Endothelial cell (in vitro differentiated cells): ENCODE measurements around the gene SH2D5. TPM values are rescaled to one million over a fixed set of nuclear protein-coding genes. Genes with fewer than 3 reads are reported as not detected.

Experiments used
- DNase-seq: peaks from one replicate; pipeline ENCODE4 v3.0.0; 2021; ENCODE audit warnings: low spot score
- H3K27ac Mint-ChIP-seq: one replicate; pipeline ENCODE4 v1.8.0; 2021; ENCODE audit warnings: mixed read lengths, inconsistent platforms; ENCODE audit not compliant: unreplicated experiment
- H3K27me3 Mint-ChIP-seq: one replicate; pipeline ENCODE4 v1.8.0; 2021; ENCODE audit warnings: mild to moderate bottlenecking, moderate library complexity, mixed read lengths, inconsistent platforms; ENCODE audit not compliant: unreplicated experiment
- H3K36me3 Mint-ChIP-seq: one replicate; pipeline ENCODE4 v1.8.0; 2021; ENCODE audit warnings: mild to moderate bottlenecking, low read depth, mixed read lengths, inconsistent platforms; ENCODE audit not compliant: unreplicated experiment
- H3K4me1 Mint-ChIP-seq: one replicate; pipeline ENCODE4 v1.8.0; 2021; ENCODE audit warnings: mild to moderate bottlenecking, mixed read lengths, inconsistent platforms; ENCODE audit not compliant: unreplicated experiment
- H3K4me3 Mint-ChIP-seq: one replicate; pipeline ENCODE4 v1.8.0; 2021; ENCODE audit warnings: mild to moderate bottlenecking, mixed read lengths, inconsistent platforms; ENCODE audit not compliant: unreplicated experiment
- H3K9me3 Mint-ChIP-seq: one replicate; pipeline ENCODE4 v1.8.0; 2021; ENCODE audit warnings: mixed read lengths, inconsistent platforms; ENCODE audit not compliant: unreplicated experiment
- total RNA-seq: library from RNA; stranded (reverse); fragmentation: NEBNext Ultra II Directional; extraction: Animal tissue kit (Norgen Biotek cat#: 25700); gene quantifications from one replicate; pipeline ENCODE4 v1.2.1, GENCODE V29; 2021; ENCODE audit not compliant: unreplicated experiment
- TF ChIP-seq, protein P1 (sequence below): fragments of 200-600 bp; sonication (generic); IDR thresholded peaks from one replicate; pipeline ENCODE4 v1.5.0; 2021; ENCODE audit warnings: antibody characterized with exemption; ENCODE audit not compliant: unreplicated experiment

The SH2D5 gene
- total RNA-seq, 1 donor from 2014 or later = 0.26 TPM

- H3K36me3 Mint-ChIP-seq = peaks cover 43% of the 10 kb centered on the region
- no peak overlapping the region for H3K27ac Mint-ChIP-seq
These were observed 30.9 kb upstream of the SH2D5 start for GRCh38 chr1:20763417-20763816.

DNA sequence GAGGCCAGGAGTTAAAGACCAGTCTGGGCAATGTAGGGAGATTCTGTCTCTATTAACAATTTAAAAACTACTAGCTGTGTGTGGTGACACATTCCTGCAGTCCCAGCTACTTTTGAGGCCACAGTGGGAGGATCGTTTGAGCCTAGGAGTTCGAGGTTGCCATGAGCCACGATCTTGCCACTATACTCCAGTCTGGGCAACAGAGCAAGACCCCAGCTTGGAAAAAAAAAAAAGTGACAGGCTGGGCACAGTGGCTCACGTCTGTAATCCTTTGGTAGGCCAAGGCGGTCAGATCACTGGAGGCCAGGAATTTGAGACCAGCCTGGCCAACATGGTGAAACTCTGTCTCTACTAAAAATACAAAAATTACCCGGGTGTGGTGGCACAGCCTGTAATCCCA, 27.8 kb upstream of the SH2D5 start:
- Mint-ChIP-seq H3K4me1 (no peaks in the 10 kb centered on the region), H3K9me3 (no peaks in the 10 kb centered on the region), H3K27me3 (no peaks in the 10 kb centered on the region), H3K36me3 (peaks cover 32% of the 10 kb centered on the region), H3K4me3 (no peak overlapping the region), H3K27ac (no peak overlapping the region)
- DNase-seq = no peak
- TF ChIP-seq, protein P1, sequence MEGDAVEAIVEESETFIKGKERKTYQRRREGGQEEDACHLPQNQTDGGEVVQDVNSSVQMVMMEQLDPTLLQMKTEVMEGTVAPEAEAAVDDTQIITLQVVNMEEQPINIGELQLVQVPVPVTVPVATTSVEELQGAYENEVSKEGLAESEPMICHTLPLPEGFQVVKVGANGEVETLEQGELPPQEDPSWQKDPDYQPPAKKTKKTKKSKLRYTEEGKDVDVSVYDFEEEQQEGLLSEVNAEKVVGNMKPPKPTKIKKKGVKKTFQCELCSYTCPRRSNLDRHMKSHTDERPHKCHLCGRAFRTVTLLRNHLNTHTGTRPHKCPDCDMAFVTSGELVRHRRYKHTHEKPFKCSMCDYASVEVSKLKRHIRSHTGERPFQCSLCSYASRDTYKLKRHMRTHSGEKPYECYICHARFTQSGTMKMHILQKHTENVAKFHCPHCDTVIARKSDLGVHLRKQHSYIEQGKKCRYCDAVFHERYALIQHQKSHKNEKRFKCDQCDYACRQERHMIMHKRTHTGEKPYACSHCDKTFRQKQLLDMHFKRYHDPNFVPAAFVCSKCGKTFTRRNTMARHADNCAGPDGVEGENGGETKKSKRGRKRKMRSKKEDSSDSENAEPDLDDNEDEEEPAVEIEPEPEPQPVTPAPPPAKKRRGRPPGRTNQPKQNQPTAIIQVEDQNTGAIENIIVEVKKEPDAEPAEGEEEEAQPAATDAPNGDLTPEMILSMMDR = no peak

More at GRCh38 chr1:20763417-20763816, 30.9 kb upstream of the SH2D5 start:
- H3K4me1 Mint-ChIP-seq = no peaks in the 10 kb centered on the region
- H3K9me3 Mint-ChIP-seq = no peaks in the 10 kb centered on the region
- DNase-seq = no peak
- TF ChIP-seq, protein P1 = no peak
- no peak overlapping the region for H3K4me3 Mint-ChIP-seq
- no peaks in the 10 kb centered on the region for H3K27me3 Mint-ChIP-seq

GRCh38 chr1:20753589-20753988, 21.1 kb upstream of the SH2D5 start:
- Mint-ChIP-seq H3K27ac (no peak overlapping the region), H3K9me3 (no peaks in the 10 kb centered on the region), H3K4me3 (no peak overlapping the region), H3K36me3 (peaks cover 11% of the 10 kb centered on the region), H3K27me3 (no peaks in the 10 kb centered on the region), H3K4me1 (no peaks in the 10 kb centered on the region)
- no peak for DNase-seq
- TF ChIP-seq, protein P1 = no peak

DNA sequence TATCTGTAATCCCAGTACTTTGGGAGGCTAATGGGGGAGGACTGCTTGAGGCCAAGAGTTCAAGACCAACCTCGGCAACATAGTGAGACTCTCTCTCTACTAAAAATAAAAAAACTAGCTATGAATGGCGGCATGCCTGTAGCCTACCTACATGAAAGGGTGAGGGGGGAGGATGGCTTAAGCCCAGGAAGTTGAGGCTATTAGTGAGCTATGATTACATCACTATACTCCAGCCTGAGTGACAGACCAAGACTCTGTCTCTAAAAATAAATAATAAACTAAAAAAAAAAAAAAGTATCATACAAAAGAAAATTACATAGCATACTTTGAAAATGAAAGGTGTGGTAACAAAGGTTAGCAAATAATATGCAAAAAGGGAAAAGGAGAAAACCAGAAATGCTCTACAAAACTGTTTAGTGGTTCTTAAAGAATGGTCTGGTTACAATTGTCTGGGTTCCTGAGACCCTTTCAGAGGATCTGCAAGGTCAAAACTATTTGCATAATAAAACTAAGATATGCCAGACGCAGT, 19.0 kb upstream of the SH2D5 start:
- H3K36me3 Mint-ChIP-seq = peaks cover 21% of the 10 kb centered on the region
- no peaks in the 10 kb centered on the region for H3K9me3 Mint-ChIP-seq
- TF ChIP-seq, protein P1 = no peak
- H3K4me1 Mint-ChIP-seq = no peaks in the 10 kb centered on the region
- no peak for DNase-seq
- no peak overlapping the region for H3K27ac Mint-ChIP-seq
- no peaks in the 10 kb centered on the region for H3K27me3 Mint-ChIP-seq
- H3K4me3 Mint-ChIP-seq = no peak overlapping the region

- Mint-ChIP-seq H3K27ac (no peak overlapping the region), H3K9me3 (no peaks in the 10 kb centered on the region), H3K36me3 (peaks cover 32% of the 10 kb centered on the region), H3K4me1 (no peaks in the 10 kb centered on the region), H3K4me3 (no peak overlapping the region), H3K27me3 (no peaks in the 10 kb centered on the region)
- TF ChIP-seq, protein P1 = no peak
- DNase-seq = no peak
These were observed 10.2 kb upstream of the SH2D5 start for GRCh38 chr1:20742671-20743070.
